NCI-H2196 (cell line): ENCODE data around the gene FERD3L.

Experiments
- DNase-seq: peaks from one replicate; lab custom pipeline; 2025; ENCODE audit not compliant: unreplicated experiment; lab: John Stamatoyannopoulos, UW

Gene FERD3L

DNA sequence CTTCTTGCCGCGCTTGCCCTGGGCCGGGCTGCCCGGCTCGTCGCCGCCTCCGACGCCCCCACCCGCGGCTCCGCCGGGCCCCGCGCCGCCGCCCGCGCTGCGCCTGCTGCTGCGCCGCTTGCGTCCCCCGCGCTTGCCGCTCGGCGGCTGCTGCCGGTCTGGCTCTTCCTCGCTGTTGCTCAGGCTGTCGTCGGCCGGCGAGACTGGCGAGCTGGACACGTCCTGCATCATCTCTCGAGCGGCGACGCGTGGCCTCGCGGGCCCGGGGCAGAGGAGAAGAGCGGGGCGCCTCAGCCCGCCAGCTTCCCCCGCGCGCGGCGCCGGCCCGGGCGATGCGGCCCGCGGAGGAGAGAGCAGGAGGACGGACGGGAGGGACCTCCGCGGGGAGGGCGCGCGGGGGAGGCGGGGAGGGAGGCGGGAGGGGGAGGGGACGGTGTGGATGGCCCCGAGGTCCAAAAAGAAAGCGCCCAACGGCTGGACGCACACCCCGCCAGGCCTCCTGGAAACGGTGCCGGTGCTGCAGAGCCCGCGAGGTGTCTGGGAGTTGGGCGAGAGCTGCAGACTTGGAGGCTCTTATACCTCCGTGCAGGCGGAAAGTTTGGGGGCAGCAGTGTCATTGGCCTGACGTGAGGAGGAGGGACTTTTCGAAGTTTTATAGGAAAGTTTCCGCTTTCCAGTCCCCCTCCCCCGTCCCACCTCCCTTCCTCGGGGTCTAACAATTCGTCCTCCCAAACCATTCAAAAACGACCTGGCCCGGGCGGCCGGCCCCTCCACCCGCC lies 27.9 kb downstream of the FERD3L start, which contains the start of gene TWIST1:
TSS of gene TWIST1 (minus strand) at position 546 of the 779 bp plus-strand sequence. CDS start at position 231, 315 bp downstream.
- no peak for DNase-seq

DNA sequence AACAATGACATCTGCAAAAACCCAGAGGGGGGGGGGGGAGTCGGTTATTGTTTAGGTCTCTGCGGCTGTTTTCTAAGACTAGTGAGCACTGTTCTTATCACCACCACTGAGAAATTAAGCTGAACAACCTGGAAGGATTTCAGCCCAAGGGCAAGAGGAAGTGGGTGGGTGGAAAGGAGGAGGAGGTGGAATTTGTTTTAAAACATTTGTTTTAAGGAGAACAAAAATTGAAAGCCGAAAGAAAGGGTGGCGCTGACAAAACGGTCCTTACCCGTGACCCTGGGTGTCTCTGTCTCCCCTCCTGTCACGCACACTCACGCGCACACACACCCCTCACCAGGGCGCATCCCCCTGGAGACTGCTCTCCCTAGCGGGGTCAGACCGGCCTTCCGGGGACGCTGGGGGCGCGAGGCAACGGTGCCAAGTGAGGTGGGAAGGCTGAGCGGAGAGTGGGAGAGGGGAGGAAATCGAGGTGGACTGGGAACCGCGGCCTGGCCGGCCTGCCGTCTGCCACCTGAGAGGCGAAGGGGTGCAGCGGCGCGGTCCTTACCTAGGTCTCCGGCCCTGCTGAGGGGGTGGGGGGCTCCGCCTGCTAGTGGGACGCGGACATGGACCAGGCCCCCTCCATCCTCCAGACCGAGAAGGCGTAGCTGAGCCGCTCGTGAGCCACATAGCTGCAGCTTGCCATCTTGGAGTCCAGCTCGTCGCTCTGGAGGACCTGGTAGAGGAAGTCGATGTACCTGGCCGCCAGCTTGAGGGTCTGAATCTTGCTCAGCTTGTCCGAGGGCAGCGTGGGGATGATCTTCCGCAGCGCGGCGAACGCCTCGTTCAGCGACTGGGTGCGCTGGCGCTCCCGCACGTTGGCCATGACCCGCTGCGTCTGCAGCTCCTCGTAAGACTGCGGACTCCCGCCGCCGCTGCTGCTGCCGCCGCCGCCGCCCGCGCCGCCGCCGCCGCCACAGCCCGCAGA lies 28.8 kb downstream of the FERD3L start:
- no peak for DNase-seq

DNA sequence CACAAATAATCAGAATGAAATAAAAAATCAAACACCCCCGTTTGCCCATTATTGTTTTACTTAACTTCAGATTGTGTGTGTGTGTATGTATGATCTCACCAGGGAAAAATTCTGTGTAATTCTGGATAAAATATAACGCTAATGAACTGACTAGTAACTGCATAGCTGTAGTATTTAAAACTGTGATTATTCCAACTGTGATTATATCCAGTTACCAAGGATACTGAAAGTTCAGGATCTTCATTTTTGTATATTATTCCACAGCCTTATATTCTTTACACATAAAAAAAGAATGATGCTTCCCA lies 30.7 kb downstream of the FERD3L start:
- no peak for DNase-seq

DNA sequence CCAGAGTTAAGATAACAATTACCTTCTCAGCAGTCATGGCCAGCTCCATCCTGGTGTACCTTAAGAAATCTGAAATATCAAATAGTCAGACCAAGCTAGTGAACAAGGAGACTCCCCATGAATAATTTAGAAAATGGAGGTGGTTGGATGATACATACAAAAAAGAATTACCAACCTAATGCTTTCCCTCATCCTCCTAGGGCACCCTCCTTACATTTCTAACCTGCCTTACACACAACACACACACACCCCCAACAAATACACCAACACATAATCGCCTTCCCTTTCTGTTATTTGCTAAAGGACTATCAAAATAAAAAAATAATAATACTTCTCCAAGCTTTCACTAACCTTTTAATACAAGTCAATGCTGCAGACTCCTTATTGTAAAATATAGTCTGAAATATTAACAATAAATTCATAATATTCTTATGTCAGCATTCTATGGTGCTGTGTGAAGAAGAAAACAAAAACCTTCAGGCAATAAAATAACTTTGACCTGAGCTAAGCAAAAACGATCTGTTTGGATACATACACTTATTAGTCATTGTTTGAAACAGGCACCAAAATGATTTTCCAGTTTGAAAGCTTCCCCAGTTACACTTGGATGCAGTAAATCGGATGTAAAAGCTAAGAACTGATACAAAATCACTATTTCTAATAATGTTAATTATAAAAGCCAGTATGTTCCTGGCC lies 31.2 kb downstream of the FERD3L start:
- DNase-seq: no peak

DNA sequence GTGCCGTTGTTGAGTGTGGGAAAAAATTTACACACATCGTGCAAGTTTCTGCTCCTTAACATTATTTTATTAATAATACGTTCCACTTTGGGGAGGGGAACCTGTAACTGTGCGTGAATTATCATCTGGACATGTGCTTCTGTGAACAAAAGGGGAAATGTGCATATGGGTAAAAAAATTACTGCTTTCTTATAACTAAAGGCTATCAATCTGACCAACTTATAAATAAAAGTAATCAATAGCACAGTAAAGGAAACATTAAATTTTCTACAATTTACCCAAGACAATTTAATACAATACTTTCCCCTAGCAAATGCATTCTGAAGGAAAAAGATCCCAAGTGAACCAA lies 32.2 kb downstream of the FERD3L start:
- DNase-seq: no peak

DNA sequence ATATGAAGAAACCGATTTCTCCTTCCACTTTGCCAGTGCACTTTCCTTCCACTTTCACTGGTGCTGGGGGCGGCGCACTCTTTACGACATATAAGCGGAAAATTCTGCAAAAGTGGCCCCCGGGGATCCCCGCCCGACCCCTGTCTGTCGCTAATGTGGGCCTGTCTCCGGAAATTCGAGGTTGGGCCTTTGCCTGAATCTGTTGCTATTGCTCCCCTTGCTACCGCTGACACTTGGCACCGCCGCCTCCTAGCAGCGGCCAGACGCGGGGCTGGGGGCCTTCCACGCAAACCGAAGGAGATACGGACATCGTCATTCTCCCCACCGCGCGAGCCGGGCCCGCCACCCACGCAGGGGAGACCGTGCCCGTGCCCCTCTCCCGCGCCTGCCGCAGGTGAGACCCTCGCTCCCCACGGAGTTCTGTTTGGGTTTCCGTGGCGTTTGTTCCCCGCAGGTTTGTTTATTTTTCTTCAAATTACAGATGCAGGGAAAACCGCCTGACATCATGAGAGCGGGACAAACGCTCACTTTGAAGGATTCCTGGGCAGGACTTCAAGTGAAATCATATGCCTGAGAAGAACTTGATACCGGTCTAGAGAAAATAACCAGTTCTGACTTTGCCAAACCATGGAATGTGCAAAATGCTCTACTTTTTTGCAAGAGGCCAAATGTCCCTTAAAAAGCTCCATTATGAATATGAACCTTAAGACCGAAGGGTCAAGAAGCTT lies 32.8 kb downstream of the FERD3L start:
- no peak for DNase-seq

DNA sequence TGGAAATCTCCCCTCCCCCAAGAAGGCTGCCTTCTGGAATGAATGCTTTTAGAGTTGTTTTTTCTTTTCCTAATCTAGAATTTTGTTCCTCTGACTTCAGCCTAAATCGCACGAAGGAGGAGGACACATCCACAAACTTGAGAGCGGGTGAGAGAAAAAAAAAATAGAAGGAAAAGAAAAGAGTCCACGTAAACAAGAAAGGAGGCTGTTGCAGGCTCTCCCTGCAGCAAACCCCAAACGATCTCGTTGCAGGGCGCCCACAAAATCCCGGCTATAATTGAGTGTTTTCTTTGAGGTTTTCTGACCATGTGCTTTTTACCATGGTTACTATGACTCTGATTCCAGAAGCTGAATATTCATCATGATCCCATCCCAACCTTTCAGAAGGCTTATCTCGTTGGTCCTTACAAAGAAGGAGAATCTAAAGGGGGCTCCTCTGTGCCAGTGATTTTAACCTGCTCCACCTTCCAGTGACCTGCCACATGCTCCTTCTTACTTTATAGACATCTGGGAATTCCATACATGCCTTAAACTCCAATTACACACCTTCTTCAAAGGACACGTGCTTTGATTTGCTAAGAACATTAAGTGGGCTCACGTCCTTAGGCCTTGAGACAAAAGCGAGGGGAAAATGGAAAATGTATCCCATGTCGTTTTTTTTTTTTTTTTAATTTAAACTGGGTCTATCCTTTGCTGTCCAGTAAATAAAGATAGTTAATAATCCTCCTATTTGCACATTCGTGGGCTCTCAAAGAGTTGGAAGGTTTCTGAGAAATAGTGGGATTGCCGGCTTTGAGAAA lies 33.5 kb downstream of the FERD3L start:
- no peak for DNase-seq

DNA sequence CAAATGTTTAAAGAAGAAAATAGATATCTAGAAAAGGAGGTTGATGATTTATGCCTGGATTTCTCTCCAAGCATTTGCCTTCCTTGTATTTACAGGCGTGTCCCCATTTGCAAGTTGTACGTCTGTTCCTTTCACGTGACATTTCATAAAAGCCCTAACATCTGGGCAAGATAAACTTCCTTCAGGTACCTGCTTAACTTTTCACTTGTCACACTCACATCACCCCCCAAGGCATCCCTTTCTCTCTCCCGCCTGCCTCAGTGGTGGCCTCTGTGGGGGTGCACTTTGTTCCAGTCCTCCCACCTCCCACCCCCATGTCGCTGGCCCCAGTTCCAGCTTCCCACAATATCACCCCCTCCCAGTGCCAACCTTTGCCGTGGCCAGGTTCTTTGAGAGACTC lies 34.4 kb downstream of the FERD3L start:
- DNase-seq: no peak

DNA sequence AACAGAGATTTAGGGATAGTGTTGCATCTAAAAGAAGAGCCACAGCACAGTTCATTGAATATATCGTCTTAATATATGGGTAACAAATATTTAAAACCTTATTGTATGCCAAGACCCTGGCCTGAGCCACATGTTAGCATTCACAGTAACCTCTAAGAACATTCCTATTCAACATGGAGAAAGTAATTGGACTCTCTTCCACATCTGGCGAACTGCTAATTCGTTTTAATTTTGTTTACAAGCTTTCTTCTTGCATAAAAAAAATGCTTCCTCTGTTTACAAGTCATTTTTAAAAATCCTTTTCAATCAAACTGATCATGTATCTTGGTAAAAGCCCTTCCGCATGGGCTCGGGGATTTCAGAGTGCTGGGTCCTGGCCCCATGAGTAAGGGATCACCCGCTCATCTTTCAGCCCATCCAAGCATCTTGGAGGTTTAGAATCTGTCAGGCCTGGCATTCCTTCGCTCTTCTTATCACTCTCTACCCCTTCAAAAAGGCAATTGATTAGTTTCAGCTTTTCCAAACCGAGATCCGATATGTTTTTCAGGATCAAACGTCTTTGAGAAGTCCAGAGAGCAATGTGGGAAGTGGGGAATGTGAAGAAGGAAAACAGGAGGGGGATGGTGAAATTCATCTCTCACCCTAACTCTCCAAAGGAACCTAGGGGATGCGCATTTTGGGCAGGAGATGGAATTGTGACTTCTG lies 35.0 kb downstream of the FERD3L start:
- DNase-seq: no peak

DNA sequence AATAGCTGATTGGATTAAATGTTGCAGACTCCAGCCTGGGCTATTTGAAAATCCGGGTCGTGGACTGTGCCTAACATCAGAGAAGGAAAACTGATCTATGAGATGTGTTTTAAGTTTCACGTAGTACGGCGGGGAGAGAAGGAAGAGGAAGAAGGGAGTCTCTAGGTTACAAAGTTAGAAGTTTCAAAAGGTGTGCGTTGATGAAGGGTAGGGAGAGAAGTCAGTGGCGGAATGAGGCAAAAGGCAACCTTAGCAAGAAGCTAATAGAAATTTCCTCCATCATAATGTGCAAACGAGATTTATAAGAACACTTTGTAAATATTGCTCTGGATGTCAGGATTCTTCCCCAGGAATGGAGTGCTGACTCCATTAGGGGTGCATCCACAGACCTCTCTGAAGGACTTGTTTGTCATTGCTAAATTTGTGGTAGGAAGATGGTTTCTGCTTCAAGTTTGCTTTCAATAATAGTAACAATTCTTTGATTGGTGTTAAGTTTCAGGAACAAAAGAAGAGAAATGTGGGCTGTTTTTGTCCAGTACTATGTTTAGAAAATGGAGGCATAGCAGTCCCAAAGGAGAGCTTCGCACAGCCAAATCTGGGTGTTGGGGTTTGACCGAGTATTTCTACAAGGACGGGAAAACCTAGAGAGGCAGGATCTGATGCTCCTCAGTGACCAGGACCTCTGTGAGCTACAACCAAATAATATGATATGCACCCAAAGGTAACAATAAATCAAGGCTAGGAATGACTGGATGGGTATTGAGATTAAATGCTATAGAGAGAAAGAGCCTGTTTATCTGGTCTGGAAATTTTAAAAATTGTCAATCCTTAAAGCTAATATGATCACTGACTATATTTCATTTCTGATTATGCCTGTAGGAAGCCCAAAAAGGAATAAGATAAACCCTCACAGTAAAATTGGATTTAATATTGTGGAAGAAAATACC lies 35.9 kb downstream of the FERD3L start:
- no peak for DNase-seq

DNA sequence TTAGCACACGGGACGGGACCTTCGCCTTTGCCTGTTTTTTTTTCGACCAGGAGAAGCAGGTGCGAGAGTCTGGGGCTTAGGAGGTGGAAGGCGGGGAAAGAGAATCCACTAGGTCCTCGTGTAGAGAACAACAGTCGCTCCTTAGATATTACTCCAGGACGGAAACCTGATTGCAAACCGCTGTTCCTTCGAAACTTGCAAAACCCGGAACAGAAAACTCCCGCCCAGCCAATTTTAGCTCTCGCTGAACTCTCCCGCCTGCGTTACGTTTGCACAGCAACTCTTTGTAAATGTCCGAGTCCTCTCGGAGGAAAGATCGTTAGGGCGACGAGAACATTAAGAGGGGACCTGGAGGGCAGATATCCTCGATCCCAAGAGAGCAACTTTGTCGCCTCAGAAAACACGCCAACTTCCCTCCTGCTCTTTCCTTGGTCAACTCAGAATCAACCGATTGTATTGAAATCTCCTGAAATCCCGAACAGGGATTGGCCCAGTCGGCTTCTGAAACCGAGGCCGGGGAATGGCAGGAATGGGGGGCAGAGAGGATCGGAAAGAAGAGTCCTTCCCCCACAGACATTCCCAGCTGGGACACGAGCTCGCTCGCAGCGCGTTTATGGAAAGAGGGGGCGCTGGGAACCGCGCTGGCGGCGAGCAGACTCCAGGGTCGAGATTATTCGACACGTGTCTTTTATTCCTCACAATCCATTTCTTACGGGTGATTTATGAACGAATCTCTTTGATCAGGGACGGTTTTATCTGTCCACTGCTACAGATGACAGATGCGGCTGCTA lies 37.7 kb downstream of the FERD3L start:
- DNase-seq: no peak

DNA sequence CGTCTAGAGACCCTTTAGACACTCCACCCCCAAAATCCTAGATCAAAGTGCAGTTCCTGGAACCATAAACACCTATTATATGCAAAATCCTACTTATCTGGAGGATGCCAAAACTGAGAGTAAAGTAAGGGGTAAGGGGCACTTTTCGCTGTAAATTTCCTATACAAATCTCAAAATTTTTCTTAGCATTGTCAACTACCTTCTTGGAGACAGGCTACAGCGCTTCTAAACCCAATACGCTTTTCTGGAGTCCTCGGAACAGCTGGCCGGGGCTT lies 38.2 kb downstream of the FERD3L start:
- DNase-seq: no peak

DNA sequence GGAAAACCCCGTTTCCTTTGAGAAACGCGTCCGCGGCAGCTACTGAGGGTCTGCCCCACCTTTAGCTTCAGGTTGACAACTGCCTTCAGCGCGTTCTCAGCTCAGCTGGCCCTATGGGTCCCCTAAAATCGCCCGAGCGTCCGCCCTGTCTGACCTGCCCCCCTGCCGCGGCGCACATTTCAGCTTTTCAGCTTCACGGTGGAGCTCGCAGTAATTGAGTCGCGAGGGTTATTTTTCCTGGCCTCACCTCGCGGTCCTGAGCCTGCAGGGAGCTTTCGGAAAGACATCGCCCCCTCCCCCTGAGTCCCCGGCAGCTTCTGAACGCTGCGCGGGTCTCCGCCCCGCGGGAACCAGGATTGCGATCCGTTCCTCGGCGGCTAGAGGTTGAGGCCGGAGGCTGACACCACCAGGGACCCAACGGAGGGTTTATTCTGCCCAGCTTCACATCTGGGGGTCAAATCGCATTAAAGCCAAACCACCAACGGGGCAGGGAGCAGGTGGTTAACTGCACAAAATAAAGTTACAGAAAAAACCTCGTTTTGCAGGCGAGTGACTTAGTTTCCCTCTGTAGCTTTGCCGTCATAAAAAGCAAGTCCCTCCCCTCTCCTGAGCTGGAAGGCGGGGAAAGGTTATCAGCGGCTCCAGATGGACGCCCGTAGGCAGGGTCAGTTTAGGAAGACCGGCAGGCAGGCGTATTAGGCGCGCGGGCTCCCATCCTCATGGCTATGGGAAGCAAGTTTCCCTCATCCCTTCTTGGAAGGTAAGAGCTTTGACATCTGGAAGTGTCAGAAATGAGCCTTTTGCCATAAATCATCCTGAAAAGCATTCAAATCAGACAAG lies 38.8 kb downstream of the FERD3L start:
- DNase-seq: no peak

DNA sequence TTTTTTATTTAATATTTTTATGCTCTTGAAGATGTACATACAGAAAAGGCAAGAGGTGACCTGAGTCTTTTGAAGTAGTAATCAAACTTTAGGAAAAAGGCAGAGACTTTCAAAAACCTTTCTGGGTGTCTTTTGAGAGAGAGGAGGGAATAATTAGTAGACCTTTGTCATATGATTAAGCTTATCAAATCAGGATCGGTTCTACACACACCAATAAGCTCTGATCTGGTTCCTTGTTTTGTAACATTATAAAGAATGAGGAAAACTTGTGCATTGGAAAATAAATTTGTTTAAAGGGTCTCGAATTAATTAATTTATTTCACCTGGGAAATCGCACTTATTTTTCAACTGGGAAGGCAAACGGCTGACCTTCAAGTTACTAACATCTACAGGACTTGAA lies 39.7 kb downstream of the FERD3L start:
- DNase-seq: no peak

DNA sequence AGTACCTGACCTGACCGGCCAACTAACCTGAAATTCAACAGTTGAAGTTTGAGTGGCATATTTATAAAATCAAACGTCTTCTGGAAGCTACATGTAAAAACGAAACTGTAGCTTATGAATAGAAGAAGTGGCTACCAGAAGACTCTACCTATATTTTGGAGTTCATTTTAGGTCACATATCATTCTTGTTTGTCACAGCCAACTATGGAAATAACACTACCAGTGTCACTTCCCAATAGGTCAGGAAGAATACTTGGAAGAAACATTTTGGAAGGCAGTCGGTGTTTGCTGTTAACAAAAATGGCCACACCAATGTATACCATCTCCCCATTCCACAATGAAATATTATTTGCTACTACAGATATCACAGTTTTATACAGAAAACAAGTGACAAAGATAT lies 40.4 kb downstream of the FERD3L start:
- no peak for DNase-seq

DNA sequence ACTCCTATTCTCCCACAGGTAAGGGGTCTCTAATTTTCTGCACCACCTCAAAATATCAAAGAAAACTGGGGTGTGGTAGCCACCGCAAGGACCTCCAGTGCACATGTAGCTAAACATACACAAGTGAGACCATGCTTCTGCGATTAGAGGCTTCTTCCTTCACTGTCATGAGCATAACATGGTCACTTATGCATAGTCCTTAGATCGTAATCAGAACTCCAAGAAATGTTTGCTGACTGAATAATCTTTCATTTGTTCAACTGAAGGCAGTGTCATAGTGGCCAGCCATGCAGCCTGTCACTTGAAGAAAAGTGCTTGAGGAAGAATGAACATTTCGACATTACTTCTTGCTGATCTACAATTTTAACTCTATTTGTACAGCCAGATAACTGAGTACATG lies 42.3 kb downstream of the FERD3L start:
- DNase-seq: no peak

DNA sequence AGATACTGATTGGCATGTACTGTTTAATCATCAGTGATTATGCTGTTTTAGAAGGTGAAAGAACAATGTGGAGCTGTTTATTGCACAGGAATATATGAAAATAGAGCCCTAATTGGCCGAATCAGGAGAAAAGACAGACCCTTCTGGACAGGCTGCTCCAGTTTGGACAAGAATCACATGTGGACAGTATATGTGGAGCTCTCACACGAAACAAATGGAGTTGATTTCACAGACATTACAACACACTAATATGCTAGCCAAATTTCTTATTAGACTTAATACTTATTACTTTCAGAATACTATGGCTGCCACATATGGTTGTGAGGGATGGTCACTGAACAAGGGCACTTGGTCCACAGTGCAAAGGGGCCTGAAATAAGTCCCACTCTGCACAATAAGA lies 43.3 kb downstream of the FERD3L start:
- no peak for DNase-seq
